HG03135 (cell line): ENCODE measurements around the gene TRAFD1.

Source experiments
- ATAC-seq: cut with Tn5 transposase; IDR thresholded peaks from one replicate; pipeline ENCODE4 v1.9.1; 2021; ENCODE audit warnings: mild to moderate bottlenecking, moderate library complexity; ENCODE audit not compliant: unreplicated experiment

TRAFD1 gene

DNA sequence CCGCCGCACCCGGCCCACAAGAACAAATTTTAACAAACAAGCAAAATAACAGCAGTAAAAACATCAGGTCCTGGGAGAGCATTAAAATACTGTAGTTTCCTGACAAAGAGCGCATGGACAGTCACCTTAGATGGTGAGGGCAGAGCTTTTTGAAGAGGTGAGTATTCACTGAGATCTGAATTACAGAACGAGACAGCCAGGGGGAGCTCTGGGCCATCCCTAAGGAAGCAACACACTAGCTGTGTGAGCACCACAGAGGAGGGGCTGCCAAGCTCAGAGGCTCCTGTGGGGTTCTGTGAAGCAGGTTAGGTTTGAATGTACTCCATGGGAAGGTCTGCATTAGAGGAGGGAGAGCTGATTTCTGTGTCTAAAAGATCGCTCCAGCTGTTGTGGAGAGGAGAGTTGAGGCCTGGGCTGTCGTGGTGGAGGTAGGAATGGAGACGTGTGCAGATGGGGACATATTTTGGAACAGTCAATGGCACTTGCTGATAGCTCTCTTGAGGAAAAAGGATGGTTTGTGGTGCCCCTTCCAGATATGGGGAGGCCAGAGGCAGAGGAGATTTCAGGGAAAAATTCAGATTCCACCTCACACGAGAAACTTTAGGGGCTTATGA, 72.9 kb downstream of the TRAFD1 start:
- ATAC-seq = no peak

DNA sequence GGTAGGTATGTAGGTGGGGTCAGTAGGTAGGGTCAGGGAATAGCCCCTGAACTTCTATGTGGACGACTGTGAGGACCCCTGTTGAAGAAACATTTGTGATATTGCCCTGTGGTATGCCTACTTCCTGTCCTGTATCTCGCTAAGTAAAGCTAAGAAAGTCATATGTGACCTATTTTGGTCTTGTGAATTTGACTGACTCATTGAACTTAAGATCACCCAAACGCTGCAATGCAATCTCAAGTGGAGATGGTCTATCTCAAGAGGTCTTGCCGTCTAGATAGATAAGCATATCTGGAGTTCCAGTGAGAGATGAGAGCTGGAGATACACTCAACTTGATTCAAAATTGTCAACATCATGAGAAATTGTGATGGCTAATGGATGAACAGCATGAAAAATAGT, 73.8 kb downstream of the TRAFD1 start:
- no peak for ATAC-seq
